Neural cell (in vitro differentiated cells): ENCODE measurements around the gene ALK. TPM values are rescaled to one million over a fixed set of nuclear protein-coding genes. Genes with fewer than 3 reads are reported as not detected.

ENCODE experiments used
- H2AFZ ChIP-seq: fragments of 200-600, 300-800 bp; sonication (generic), shearing (Covaris generic); 2 replicates; pipeline ENCODE4 v1.6.0; 2014; ENCODE audit warnings: low read depth, mild to moderate bottlenecking, antibody characterized with exemption, low read length, moderate library complexity
- H3F3A ChIP-seq: fragments of 200-600 bp; shearing (Covaris generic); 2 replicates; pipeline ENCODE4 v1.6.1; 2016; ENCODE audit warnings: mild to moderate bottlenecking, moderate library complexity, mixed read lengths, antibody characterized with exemption, low read length; ENCODE audit not compliant: insufficient read depth, poor library complexity, severe bottlenecking
- H3K27ac ChIP-seq: fragments of 200-600, 300-800 bp; sonication (generic), shearing (Covaris generic); 2 replicates; pipeline ENCODE4 v1.5.1; 2014; ENCODE audit warnings: mild to moderate bottlenecking, low read length, moderate library complexity
- H3K27me3 ChIP-seq: fragments of 300-800, 200-600 bp; sonication (generic), shearing (Covaris generic); 2 replicates; pipeline ENCODE4 v1.6.0; 2014; ENCODE audit warnings: mild to moderate bottlenecking, low read depth, low read length, moderate library complexity; ENCODE audit not compliant: insufficient read depth
- H3K36me3 ChIP-seq: fragments of 300-800, 200-600 bp; sonication (generic), shearing (Covaris generic); 2 replicates; pipeline ENCODE4 v1.5.1; 2014; ENCODE audit warnings: mild to moderate bottlenecking, antibody characterized with exemption, low read length, moderate library complexity; ENCODE audit not compliant: insufficient read depth
- H3K4me2 ChIP-seq: fragments of 300-800, 200-600 bp; sonication (generic), shearing (Covaris generic); 2 replicates; pipeline ENCODE4 v1.6.0; 2014; ENCODE audit warnings: mild to moderate bottlenecking, low read length
- H3K4me3 ChIP-seq: fragments of 300-800, 200-600 bp; sonication (generic), shearing (Covaris generic); 2 replicates; pipeline ENCODE4 v1.5.1; 2014; ENCODE audit warnings: mild to moderate bottlenecking, low read length, moderate library complexity
- H3K79me2 ChIP-seq: fragments of 200-600 bp; shearing (Covaris generic); replicated peaks from 2 replicates; pipeline ENCODE4 v1.6.0; 2014; ENCODE audit warnings: mild to moderate bottlenecking, low read length, moderate library complexity; ENCODE audit not compliant: insufficient read depth
- H3K9ac ChIP-seq: fragments of 300-800, 200-600 bp; sonication (generic), shearing (Covaris generic); 2 replicates; pipeline ENCODE4 v1.6.1; 2016; ENCODE audit warnings: mild to moderate bottlenecking, low read length, mixed read lengths
- H3K9me2 ChIP-seq: fragments of 200-600 bp; shearing (Covaris generic); 2 replicates; pipeline ENCODE4 v1.6.1; 2016; ENCODE audit warnings: mild to moderate bottlenecking, low read length, mixed read lengths; ENCODE audit not compliant: insufficient read depth
- H3K9me3 ChIP-seq: fragments of 200-600, 300-800 bp; sonication (generic), shearing (Covaris generic); 2 replicates; pipeline ENCODE4 v1.6.1; 2016; ENCODE audit warnings: mild to moderate bottlenecking, mixed run types, low read length, moderate library complexity, mixed read lengths
- H4K20me1 ChIP-seq: fragments of 200-600 bp; shearing (Covaris generic); 2 replicates; pipeline ENCODE4 v1.6.1; 2016; ENCODE audit warnings: mild to moderate bottlenecking, mixed run types; ENCODE audit not compliant: insufficient read depth
- CTCF ChIP-seq: fragments of 450-650 bp; IDR thresholded peaks from 2 replicates; pipeline ENCODE4 v1.5.1; 2014; ENCODE audit warnings: antibody characterized with exemption, mild to moderate bottlenecking, moderate library complexity; ENCODE audit not compliant: poor library complexity, severe bottlenecking
- EP300 ChIP-seq: fragments of 450-650 bp; conservative IDR thresholded peaks from 2 replicates; pipeline ENCODE4 v1.6.1; 2014; ENCODE audit warnings: antibody characterized with exemption, mild to moderate bottlenecking, moderate library complexity; ENCODE audit not compliant: poor library complexity, severe bottlenecking
- EZH2 ChIP-seq: fragments of 200-600, 300-800 bp; shearing (Covaris generic), sonication (generic); IDR thresholded peaks from 2 replicates; pipeline ENCODE4 v1.6.1; 2014; ENCODE audit warnings: antibody characterized with exemption, low read length, borderline replicate concordance, mild to moderate bottlenecking; ENCODE audit not compliant: insufficient read depth, poor library complexity, severe bottlenecking
- MXI1 ChIP-seq: fragments of 450-650 bp; conservative IDR thresholded peaks from 2 replicates; pipeline ENCODE4 v1.6.1; 2014; ENCODE audit warnings: antibody characterized with exemption, mild to moderate bottlenecking; ENCODE audit not compliant: poor library complexity, severe bottlenecking
- POLR2AphosphoS5 ChIP-seq: IDR thresholded peaks from 2 replicates; pipeline ENCODE4 v1.6.1; 2012
- RAD21 ChIP-seq: fragments of 450-650 bp; conservative IDR thresholded peaks from 2 replicates; pipeline ENCODE4 v1.6.1; 2014; ENCODE audit warnings: antibody characterized with exemption, mild to moderate bottlenecking, moderate library complexity
- REST ChIP-seq: IDR thresholded peaks from 2 replicates; pipeline ENCODE4 v1.6.1; 2012; ENCODE audit warnings: borderline replicate concordance
- SMC3 ChIP-seq: fragments of 450-650 bp; conservative IDR thresholded peaks from 2 replicates; pipeline ENCODE4 v1.6.1; 2014; ENCODE audit warnings: antibody characterized with exemption, mild to moderate bottlenecking, moderate library complexity; ENCODE audit not compliant: poor library complexity
- TAF1 ChIP-seq: IDR thresholded peaks from 2 replicates; pipeline ENCODE4 v1.6.1; 2012; ENCODE audit warnings: low read depth
- polyA plus RNA-seq: library from polyadenylated mRNA; depleted of rRNA; stranded (reverse); fragments of >200 nt; gene quantifications from 2 replicates; pipeline ENCODE4 v1.2.3, GENCODE V29; 2014

Gene ALK
- polyA plus RNA-seq, 1 donor from 2014 or later: 7.1 TPM

- TF ChIP-seq CTCF (no peak), EP300 (no peak), EZH2 (no peak), REST (no peak)
- H3K27ac ChIP-seq: no peak overlapping the region
- H3K9ac ChIP-seq: no peak overlapping the region
- H3K36me3 ChIP-seq: no peaks in the 10 kb centered on the region
- H3K79me2 ChIP-seq: no peaks in the 10 kb centered on the region
- no peaks in the 10 kb centered on the region for H3K9me2 ChIP-seq
- no peak overlapping the region for H3K4me2 ChIP-seq
- no peaks in the 10 kb centered on the region for H3F3A ChIP-seq
- no peaks in the 10 kb centered on the region for H3K27me3 ChIP-seq
- H2AFZ ChIP-seq: no peak overlapping the region
- no peaks in the 10 kb centered on the region for H4K20me1 ChIP-seq
- no peaks in the 10 kb centered on the region for H3K9me3 ChIP-seq
- H3K4me3 ChIP-seq: no peak overlapping the region
These were observed 640.1 kb downstream of the ALK start for GRCh38 chr2:29281086-29281915.

- H3F3A ChIP-seq: no peaks in the 10 kb centered on the region
- H3K27me3 ChIP-seq: no peaks in the 10 kb centered on the region
- H3K4me2 ChIP-seq: peak overlapping the region; percentile 61
- H3K9ac ChIP-seq: peak overlapping the region; percentile 43
- H3K27ac ChIP-seq: peak overlapping the region; percentile 73
- no peaks in the 10 kb centered on the region for H3K36me3 ChIP-seq
- H4K20me1 ChIP-seq: no peaks in the 10 kb centered on the region
- no peaks in the 10 kb centered on the region for H3K79me2 ChIP-seq
- no peaks in the 10 kb centered on the region for H3K9me3 ChIP-seq
- TF ChIP-seq TAF1: no peak
- TF ChIP-seq EZH2: no peak
- no peak for TF ChIP-seq MXI1
- TF ChIP-seq EP300: peak; percentile 32
- TF ChIP-seq RAD21: no peak
- no peak for TF ChIP-seq SMC3
- no peak for TF ChIP-seq CTCF
- peak; percentile 49 for TF ChIP-seq REST
- no peak for TF ChIP-seq POLR2AphosphoS5
- H3K9me2 ChIP-seq: no peaks in the 10 kb centered on the region
- H3K4me3 ChIP-seq: peak overlapping the region; percentile 24
- H2AFZ ChIP-seq: no peak overlapping the region
These were observed 642.4 kb downstream of the ALK start for GRCh38 chr2:29278966-29279365.
